KMS-11 (cell line): ENCODE measurements around the gene DCP1A.
"Not testable (repeated sequence)": the region's sequence is repeated elsewhere in the genome, so short reads cannot be mapped to it uniquely, and the experiment has no call there.

Experiments used
- H2AFZ ChIP-seq: fragments of 200-600 bp; sonication (generic); 2 replicates; pipeline ENCODE4 v1.6.1; 2016; ENCODE audit warnings: antibody characterized with exemption, mixed run types, low read depth
- H3K27ac ChIP-seq: fragments of 200-600 bp; sonication (generic); 2 replicates; pipeline ENCODE4 v1.6.1; 2016; ENCODE audit warnings: mild to moderate bottlenecking, mixed run types
- H3K27me3 ChIP-seq: fragments of 200-600 bp; sonication (generic); 2 replicates; pipeline ENCODE4 v1.6.1; 2017; ENCODE audit warnings: mild to moderate bottlenecking, low read depth, mixed run types, moderate library complexity; ENCODE audit not compliant: insufficient read depth
- H3K36me3 ChIP-seq: fragments of 200-600 bp; sonication (generic); 2 replicates; pipeline ENCODE4 v1.6.1; 2017; ENCODE audit warnings: mild to moderate bottlenecking, mixed run types; ENCODE audit not compliant: insufficient read depth
- H3K4me1 ChIP-seq: fragments of 200-600 bp; sonication (generic); 2 replicates; pipeline ENCODE4 v1.6.1; 2016; ENCODE audit warnings: mild to moderate bottlenecking, low read depth, mixed run types; ENCODE audit not compliant: poor library complexity, severe bottlenecking
- H3K4me2 ChIP-seq: fragments of 200-600 bp; sonication (generic); 2 replicates; pipeline ENCODE4 v1.7.0; 2016; ENCODE audit warnings: mild to moderate bottlenecking, mixed run types
- H3K4me3 ChIP-seq: fragments of 200-600 bp; sonication (generic); IDR thresholded peaks from 2 replicates; pipeline ENCODE4 v1.6.1; 2017; ENCODE audit warnings: low read depth, low read length, mixed read lengths; ENCODE audit not compliant: insufficient read depth
- H3K79me2 ChIP-seq: fragments of 200-600 bp; sonication (generic); 2 replicates; pipeline ENCODE4 v1.6.1; 2016; ENCODE audit warnings: low read depth, mixed run types; ENCODE audit not compliant: insufficient read depth
- H3K9ac ChIP-seq: fragments of 200-600 bp; sonication (generic); 2 replicates; pipeline ENCODE4 v1.6.1; 2016; ENCODE audit warnings: mild to moderate bottlenecking, mixed run types
- H4K20me1 ChIP-seq: fragments of 200-600 bp; sonication (generic); 2 replicates; pipeline ENCODE4 v1.6.1; 2016; ENCODE audit warnings: mild to moderate bottlenecking, mixed run types; ENCODE audit not compliant: insufficient read depth
- TF ChIP-seq, protein P1 (sequence below): fragments of 200-600 bp; sonication (generic); conservative IDR thresholded peaks from 2 replicates; pipeline ENCODE4 v1.6.1; 2017; ENCODE audit warnings: low read depth, mild to moderate bottlenecking, antibody characterized with exemption, low read length, moderate library complexity, mixed read lengths

DCP1A gene

DNA sequence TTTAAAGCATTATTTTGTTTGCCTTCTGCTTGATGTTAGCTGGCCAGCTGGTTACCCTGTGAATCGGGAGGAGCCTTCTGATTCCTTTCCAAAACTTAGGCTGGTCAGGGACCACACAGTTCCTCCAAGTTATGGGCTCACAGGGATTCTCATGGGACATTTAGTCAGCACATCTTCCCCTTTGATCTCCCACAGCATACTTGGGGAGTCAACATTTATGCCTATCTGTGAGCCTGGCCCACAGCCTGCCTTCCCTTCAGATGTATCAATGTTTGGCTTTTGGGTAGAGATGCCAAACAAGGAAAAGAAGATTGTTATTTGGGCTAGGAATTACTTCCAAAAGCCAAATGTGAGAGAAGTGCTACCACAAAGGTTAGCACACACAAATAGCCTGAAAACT lies 32.6 kb upstream of the DCP1A start:
- H2AFZ ChIP-seq: no peak overlapping the region
- no peaks in the 10 kb centered on the region for H3K27me3 ChIP-seq
- no peaks in the 10 kb centered on the region for H4K20me1 ChIP-seq
- no peaks in the 10 kb centered on the region for H3K36me3 ChIP-seq
- H3K4me3 ChIP-seq: no peak overlapping the region
- H3K9ac ChIP-seq: no peak overlapping the region
- H3K79me2 ChIP-seq: no peaks in the 10 kb centered on the region
- no peak overlapping the region for H3K4me2 ChIP-seq
- H3K27ac ChIP-seq: no peak overlapping the region
- H3K4me1 ChIP-seq: no peaks in the 10 kb centered on the region
- TF ChIP-seq, protein P1, sequence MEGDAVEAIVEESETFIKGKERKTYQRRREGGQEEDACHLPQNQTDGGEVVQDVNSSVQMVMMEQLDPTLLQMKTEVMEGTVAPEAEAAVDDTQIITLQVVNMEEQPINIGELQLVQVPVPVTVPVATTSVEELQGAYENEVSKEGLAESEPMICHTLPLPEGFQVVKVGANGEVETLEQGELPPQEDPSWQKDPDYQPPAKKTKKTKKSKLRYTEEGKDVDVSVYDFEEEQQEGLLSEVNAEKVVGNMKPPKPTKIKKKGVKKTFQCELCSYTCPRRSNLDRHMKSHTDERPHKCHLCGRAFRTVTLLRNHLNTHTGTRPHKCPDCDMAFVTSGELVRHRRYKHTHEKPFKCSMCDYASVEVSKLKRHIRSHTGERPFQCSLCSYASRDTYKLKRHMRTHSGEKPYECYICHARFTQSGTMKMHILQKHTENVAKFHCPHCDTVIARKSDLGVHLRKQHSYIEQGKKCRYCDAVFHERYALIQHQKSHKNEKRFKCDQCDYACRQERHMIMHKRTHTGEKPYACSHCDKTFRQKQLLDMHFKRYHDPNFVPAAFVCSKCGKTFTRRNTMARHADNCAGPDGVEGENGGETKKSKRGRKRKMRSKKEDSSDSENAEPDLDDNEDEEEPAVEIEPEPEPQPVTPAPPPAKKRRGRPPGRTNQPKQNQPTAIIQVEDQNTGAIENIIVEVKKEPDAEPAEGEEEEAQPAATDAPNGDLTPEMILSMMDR: no peak

DNA sequence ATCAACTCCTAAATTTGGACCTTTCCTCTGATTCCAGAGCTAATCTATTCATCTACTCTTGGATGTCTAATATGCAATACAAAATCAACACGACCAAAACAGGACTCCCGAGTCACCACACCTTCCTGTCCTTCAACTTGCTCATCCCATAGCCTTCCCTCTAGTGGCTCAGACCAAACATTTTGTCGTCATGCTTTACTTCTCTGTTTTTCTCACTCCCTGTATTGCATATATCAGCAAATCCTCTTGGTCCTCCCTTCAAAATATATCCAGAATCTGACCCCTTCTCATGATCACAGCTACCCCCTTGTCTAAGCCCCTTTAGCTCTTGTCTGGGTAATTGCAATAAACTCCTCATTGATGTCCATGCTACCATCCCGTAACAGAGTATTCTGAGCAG lies 30.5 kb upstream of the DCP1A start:
- H3K4me1 ChIP-seq: no peaks in the 10 kb centered on the region
- H3K4me3 ChIP-seq: no peak overlapping the region
- no peak overlapping the region for H3K9ac ChIP-seq
- no peak overlapping the region for H3K4me2 ChIP-seq
- TF ChIP-seq, protein P1: no peak
- no peaks in the 10 kb centered on the region for H4K20me1 ChIP-seq
- no peaks in the 10 kb centered on the region for H3K79me2 ChIP-seq
- H3K27me3 ChIP-seq: no peaks in the 10 kb centered on the region
- no peaks in the 10 kb centered on the region for H3K36me3 ChIP-seq
- H2AFZ ChIP-seq: no peak overlapping the region
- no peak overlapping the region for H3K27ac ChIP-seq

DNA sequence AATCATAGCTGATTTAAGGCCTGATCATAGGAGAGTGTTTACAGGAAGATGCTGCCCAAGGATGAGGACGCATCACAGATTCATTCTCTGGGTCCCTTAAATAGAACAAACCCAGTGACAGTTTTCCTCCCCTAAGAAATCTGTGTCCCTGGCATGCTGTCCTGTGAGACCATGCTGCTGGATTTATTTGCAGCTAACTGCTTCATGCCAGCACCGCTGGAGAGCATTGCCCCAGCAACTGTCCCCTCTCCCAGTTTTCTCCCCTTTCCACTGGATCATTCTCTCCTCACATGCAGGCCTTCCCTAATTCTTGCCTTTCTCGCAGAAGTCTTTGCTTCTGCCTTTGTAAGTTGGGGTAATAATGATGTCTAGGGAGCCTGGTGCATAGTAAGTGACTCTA lies 29.3 kb upstream of the DCP1A start:
- Histone ChIP-seq H3K4me3 (no peak overlapping the region), H3K36me3 (no peaks in the 10 kb centered on the region), H3K9ac (no peak overlapping the region), H3K4me2 (no peak overlapping the region), H3K4me1 (no peaks in the 10 kb centered on the region), H2AFZ (no peak overlapping the region), H4K20me1 (no peaks in the 10 kb centered on the region), H3K79me2 (no peaks in the 10 kb centered on the region), H3K27me3 (no peaks in the 10 kb centered on the region), H3K27ac (no peak overlapping the region)
- TF ChIP-seq, protein P1: no peak

DNA sequence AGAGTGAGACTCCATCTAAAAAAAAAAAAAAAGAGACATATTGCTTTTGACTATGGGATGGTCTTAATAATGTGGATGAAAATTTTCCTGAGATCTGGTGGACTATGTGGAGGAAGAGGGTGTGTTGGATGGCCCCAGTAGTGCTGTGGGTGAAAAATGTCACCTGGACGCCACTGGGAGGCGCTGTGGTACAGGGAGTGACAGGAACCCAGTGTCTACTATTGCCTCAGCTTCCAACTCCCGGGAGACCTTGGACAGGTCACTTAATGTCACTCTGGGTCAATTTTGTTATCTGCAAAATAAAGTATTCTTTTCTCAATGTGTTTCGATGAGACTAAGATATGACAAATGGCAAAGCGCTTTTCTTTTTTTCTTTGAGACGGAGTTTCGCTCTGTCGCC lies 27.7 kb upstream of the DCP1A start:
- Histone ChIP-seq H2AFZ (no peak overlapping the region), H3K4me1 (no peaks in the 10 kb centered on the region), H3K4me3 (no peak overlapping the region), H3K27ac (no peak overlapping the region), H4K20me1 (no peaks in the 10 kb centered on the region), H3K79me2 (no peaks in the 10 kb centered on the region), H3K9ac (no peak overlapping the region), H3K36me3 (no peaks in the 10 kb centered on the region), H3K4me2 (no peak overlapping the region), H3K27me3 (no peaks in the 10 kb centered on the region)
- TF ChIP-seq, protein P1: peak; percentile 82

DNA sequence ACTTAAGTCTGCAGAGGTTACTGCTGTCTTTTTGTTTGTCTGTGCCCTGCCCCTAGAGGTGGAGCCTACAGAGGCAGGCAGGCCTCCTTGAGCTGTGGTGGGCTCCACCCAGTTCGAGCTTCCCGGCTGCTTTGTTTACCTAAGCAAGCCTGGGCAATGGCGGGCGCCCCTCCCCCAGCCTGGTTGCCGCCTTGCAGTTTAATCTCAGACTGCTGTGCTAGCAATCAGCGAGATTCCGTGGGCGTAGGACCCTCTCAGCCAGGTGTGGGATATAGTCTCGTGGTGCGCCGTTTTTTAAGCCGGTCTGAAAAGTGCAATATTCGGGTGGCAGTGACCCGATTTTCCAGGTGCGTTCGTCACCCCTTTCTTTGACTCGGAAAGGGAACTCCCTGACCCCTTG lies 23.4 kb upstream of the DCP1A start:
- H2AFZ ChIP-seq, H3K27me3 ChIP-seq, H3K4me1 ChIP-seq, H3K36me3 ChIP-seq, H3K4me3 ChIP-seq, H4K20me1 ChIP-seq, H3K9ac ChIP-seq, H3K4me2 ChIP-seq, H3K79me2 ChIP-seq, H3K27ac ChIP-seq: not testable (repeated sequence)
